HUES48 (cell line): ENCODE measurements around the gene PLCB2.

Experiments
- H3K27ac ChIP-seq: one replicate; pipeline ENCODE4 v1.7.0; 2013; ENCODE audit warnings: low read depth, low read length, inconsistent platforms
- H3K27me3 ChIP-seq: 2 replicates; pipeline ENCODE4 v1.6.1; 2013; ENCODE audit warnings: mild to moderate bottlenecking, low read length; ENCODE audit not compliant: control insufficient read depth, insufficient read depth
- H3K36me3 ChIP-seq: 2 replicates; pipeline ENCODE4 v1.6.1; 2013; ENCODE audit warnings: low read length; ENCODE audit not compliant: control insufficient read depth, insufficient read depth
- H3K4me1 ChIP-seq: 2 replicates; pipeline ENCODE4 v1.6.1; 2013; ENCODE audit warnings: mild to moderate bottlenecking, low read length; ENCODE audit not compliant: control insufficient read depth, insufficient read depth
- H3K4me3 ChIP-seq: 2 replicates; pipeline ENCODE4 v1.5.1; 2013; ENCODE audit warnings: mild to moderate bottlenecking, low read depth, low read length
- H3K9ac ChIP-seq: 2 replicates; pipeline ENCODE4 v1.6.1; 2013; ENCODE audit warnings: mild to moderate bottlenecking, low read depth, low read length, moderate library complexity
- H3K9me3 ChIP-seq: 2 replicates; pipeline ENCODE4 v1.6.1; 2013; ENCODE audit warnings: low read length; ENCODE audit not compliant: control insufficient read depth, insufficient read depth

PLCB2 gene

GRCh38 chr15:40282147-40282868 lies 25.4 kb downstream of the PLCB2 start:
- Histone ChIP-seq H3K4me3 (peak overlapping the region; percentile 56), H3K4me1 (peaks cover 50% of the 10 kb centered on the region), H3K9me3 (no peaks in the 10 kb centered on the region), H3K36me3 (no peaks in the 10 kb centered on the region), H3K27ac (no peak overlapping the region), H3K27me3 (peaks cover 80% of the 10 kb centered on the region), H3K9ac (no peak overlapping the region)

DNA sequence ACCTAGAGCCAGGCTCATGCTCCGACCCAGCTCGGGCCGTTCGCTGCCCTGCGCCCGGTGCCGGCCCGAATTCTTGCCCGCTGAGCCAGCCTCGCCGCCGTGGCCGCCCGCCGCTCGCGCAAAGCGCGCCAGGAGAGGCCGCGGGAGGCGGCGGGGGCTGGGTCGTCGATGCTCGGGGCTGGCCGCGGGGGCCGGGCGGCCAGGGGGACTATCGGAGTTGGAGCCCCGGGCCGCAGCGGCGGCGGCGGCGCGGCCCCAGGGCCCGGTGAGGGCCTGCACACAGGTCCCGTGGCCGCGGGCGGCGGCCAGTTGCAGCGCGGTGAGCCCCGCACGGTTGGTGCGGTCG lies 26.0 kb downstream of the PLCB2 start:
- no peak overlapping the region for H3K9ac ChIP-seq
- H3K36me3 ChIP-seq, result no peaks in the 10 kb centered on the region
- peak overlapping the region; percentile 56 for H3K4me3 ChIP-seq
- no peak overlapping the region for H3K27ac ChIP-seq
- no peaks in the 10 kb centered on the region for H3K9me3 ChIP-seq
- H3K27me3 ChIP-seq, result peaks cover 78% of the 10 kb centered on the region
- peaks cover 50% of the 10 kb centered on the region for H3K4me1 ChIP-seq

- Histone ChIP-seq H3K27me3 (peaks cover 77% of the 10 kb centered on the region), H3K27ac (no peak overlapping the region), H3K9ac (no peak overlapping the region), H3K9me3 (no peaks in the 10 kb centered on the region), H3K4me3 (peak overlapping the region; percentile 56), H3K4me1 (peaks cover 49% of the 10 kb centered on the region), H3K36me3 (no peaks in the 10 kb centered on the region)
Measured at GRCh38 chr15:40281057-40281800, 26.5 kb downstream of the PLCB2 start.

- H3K9me3 ChIP-seq, result no peaks in the 10 kb centered on the region
- H3K4me3 ChIP-seq, result peak overlapping the region; percentile 56; the same call in 1 of the 2 replicates
- no peak overlapping the region for H3K9ac ChIP-seq
- no peak overlapping the region for H3K27ac ChIP-seq
- no peaks in the 10 kb centered on the region for H3K36me3 ChIP-seq
- H3K27me3 ChIP-seq, result peaks cover 70% of the 10 kb centered on the region
- H3K4me1 ChIP-seq, result peaks cover 42% of the 10 kb centered on the region
Measured at GRCh38 chr15:40280260-40281056, 27.3 kb downstream of the PLCB2 start.

DNA sequence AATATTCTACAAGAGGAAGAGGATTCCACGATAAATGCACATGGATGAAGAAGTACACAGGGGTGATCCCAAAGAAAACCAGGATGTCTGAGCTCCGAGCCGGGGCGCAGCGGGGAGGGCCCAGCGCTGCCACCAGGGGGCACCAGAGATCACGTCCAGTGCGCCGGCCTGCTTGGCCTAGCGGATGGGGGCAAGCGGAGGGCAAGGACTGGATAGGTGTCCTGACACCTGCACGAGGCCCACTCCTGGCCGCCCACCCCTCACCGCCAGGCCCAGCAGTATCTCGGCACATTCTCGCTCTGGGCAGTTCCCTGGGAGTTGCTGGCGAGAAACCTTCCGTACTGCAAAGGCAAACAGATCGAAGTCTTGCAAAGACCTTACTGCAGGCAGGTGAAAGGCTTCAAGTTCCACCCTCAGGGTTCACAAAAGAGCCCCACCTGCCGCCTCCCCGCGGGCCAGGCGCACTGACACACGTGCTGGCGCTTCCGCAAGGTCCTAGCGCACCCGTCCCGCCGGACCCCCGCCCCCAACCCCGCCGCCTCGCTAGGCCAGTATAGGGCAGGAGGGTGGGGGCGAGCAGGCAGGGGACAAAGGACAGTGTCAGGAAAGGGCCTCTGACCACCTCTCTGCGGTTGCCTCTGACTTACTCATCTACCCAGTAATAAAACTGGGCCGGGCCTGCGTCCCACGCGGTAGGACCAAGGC lies 28.1 kb downstream of the PLCB2 start:
- H3K4me1 ChIP-seq, result peaks cover 34% of the 10 kb centered on the region
- no peaks in the 10 kb centered on the region for H3K9me3 ChIP-seq
- H3K36me3 ChIP-seq, result no peaks in the 10 kb centered on the region
- H3K9ac ChIP-seq, result no peak overlapping the region
- H3K27ac ChIP-seq, result no peak overlapping the region
- peak overlapping the region; percentile 46 for H3K4me3 ChIP-seq
- peaks cover 61% of the 10 kb centered on the region for H3K27me3 ChIP-seq

- Histone ChIP-seq H3K27ac (no peak overlapping the region), H3K27me3 (peaks cover 45% of the 10 kb centered on the region), H3K36me3 (no peaks in the 10 kb centered on the region), H3K4me3 (no peak overlapping the region), H3K9me3 (no peaks in the 10 kb centered on the region), H3K4me1 (peaks cover 27% of the 10 kb centered on the region), H3K9ac (no peak overlapping the region)
Measured at GRCh38 chr15:40278026-40278425, 29.7 kb downstream of the PLCB2 start.

GRCh38 chr15:40277471-40277870 lies 30.3 kb downstream of the PLCB2 start:
- H3K4me3 ChIP-seq, result no peak overlapping the region
- H3K9me3 ChIP-seq, result no peaks in the 10 kb centered on the region
- H3K36me3 ChIP-seq, result no peaks in the 10 kb centered on the region; the same call in 1 of the 2 replicates
- H3K27me3 ChIP-seq, result peaks cover 40% of the 10 kb centered on the region
- peaks cover 27% of the 10 kb centered on the region for H3K4me1 ChIP-seq
- no peak overlapping the region for H3K27ac ChIP-seq
- no peak overlapping the region for H3K9ac ChIP-seq

DNA sequence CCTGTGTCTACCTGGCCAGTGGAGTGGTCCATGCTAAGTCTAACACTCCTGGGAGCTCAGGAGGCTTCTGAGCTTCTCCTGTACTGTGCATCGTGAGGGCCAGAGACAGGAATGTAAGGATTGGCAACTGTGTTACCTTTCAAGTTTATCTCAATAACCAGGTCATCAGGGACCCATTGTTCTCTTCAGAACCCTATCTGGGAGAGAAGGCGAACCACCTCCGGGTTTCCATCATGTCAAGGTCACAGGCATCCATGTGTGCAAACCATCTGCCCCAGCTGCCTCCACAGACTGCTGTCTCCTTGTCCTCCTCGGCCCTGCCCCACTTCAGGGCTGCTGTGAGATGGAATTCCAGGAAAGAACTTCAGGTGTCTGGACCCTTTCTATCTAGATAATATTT lies 30.8 kb downstream of the PLCB2 start:
- H3K27ac ChIP-seq, result no peak overlapping the region
- H3K4me1 ChIP-seq, result peaks cover 27% of the 10 kb centered on the region

GRCh38 chr15:40275954-40276353 lies 31.8 kb downstream of the PLCB2 start:
- H3K9ac ChIP-seq, result no peak overlapping the region
- H3K27me3 ChIP-seq, result peaks cover 25% of the 10 kb centered on the region
- no peaks in the 10 kb centered on the region; the same call in 1 of the 2 replicates for H3K36me3 ChIP-seq
- H3K4me1 ChIP-seq, result peaks cover 20% of the 10 kb centered on the region
- no peaks in the 10 kb centered on the region for H3K9me3 ChIP-seq
- no peak overlapping the region for H3K4me3 ChIP-seq
- H3K27ac ChIP-seq, result no peak overlapping the region

More for the DNA sequence above, 30.8 kb downstream of the PLCB2 start:
- Histone ChIP-seq H3K27me3 (peaks cover 34% of the 10 kb centered on the region), H3K36me3 (no peaks in the 10 kb centered on the region; the same call in 1 of the 2 replicates), H3K4me3 (no peak overlapping the region), H3K9me3 (no peaks in the 10 kb centered on the region), H3K9ac (no peak overlapping the region)

- H3K36me3 ChIP-seq, result no peaks in the 10 kb centered on the region; the same call in 1 of the 2 replicates
- no peaks in the 10 kb centered on the region for H3K9me3 ChIP-seq
- H3K4me1 ChIP-seq, result peaks cover 16% of the 10 kb centered on the region
- no peak overlapping the region for H3K9ac ChIP-seq
- H3K4me3 ChIP-seq, result no peak overlapping the region
- H3K27ac ChIP-seq, result no peak overlapping the region
- H3K27me3 ChIP-seq, result peaks cover 20% of the 10 kb centered on the region
Measured at GRCh38 chr15:40275523-40275922, 32.2 kb downstream of the PLCB2 start.
